ENCODE data around the gene SNRPA1. TPM values are rescaled to one million over a fixed set of nuclear protein-coding genes. Genes with fewer than 3 reads are reported as not detected.

Gene SNRPA1
- total and polyA plus RNA-seq, 9 of the 15 experiments (the other 6 are each of a cell fraction or from before 2014, with no cell fraction given): 62.7 to 245 (median 189) TPM

- peak; percentile 81 for TF ChIP-seq MYC (IDR thresholded peaks at IDR 0.05; ENCODE audit: low read depth, low read length)
- TF ChIP-seq MYC (CRISPR knock-in tag; IDR thresholded peaks at IDR 0.05; ENCODE audit: borderline replicate concordance, low read depth): no peak
- TF ChIP-seq L3MBTL2 (IDR thresholded peaks at IDR 0.05): peak; percentile 78
- TF ChIP-seq KDM5B (IDR thresholded peaks at IDR 0.05; ENCODE audit: insufficient replicate concordance, low read depth, low read length): peak; percentile 46
- no peak for TF ChIP-seq ZFPM2 (CRISPR knock-in tag; IDR thresholded peaks at IDR 0.05)
- TF ChIP-seq CCNT2 (IDR thresholded peaks at IDR 0.05; ENCODE audit: borderline replicate concordance, extremely low read depth, insufficient read length, low read depth, low read length): peak; percentile 86
- TF ChIP-seq E2F6 (IDR thresholded peaks at IDR 0.05; ENCODE audit: borderline replicate concordance in 1 of 2, extremely low read depth in 1 of 2, insufficient read depth in 1 of 2, insufficient read length in 1 of 2, low read depth in 1 of 2, low read length in 1 of 2, poor library complexity in 1 of 2, severe bottlenecking in 1 of 2): peak; percentile 41 to 67
- TF ChIP-seq ARID4B (CRISPR knock-in tag; IDR thresholded peaks at IDR 0.05): peak; percentile 90
- TF ChIP-seq KAT7 (CRISPR knock-in tag; IDR thresholded peaks at IDR 0.05; ENCODE audit: borderline replicate concordance): 0 out of 2 replicates have a peak, but pooled peaks have one; percentile 43
- TF ChIP-seq SNAPC5 (CRISPR knock-in tag; IDR thresholded peaks at IDR 0.05): no peak
- no peak for TF ChIP-seq PTTG1 (tag; IDR thresholded peaks at IDR 0.05; ENCODE audit: low read depth)
- no peak for TF ChIP-seq TBP (optimal IDR thresholded peaks at IDR 0.05; ENCODE audit: low read depth, low read length)
- peak; percentile 96 for TF ChIP-seq KLF13 (tag; IDR thresholded peaks at IDR 0.05; ENCODE audit: borderline replicate concordance, low read depth)
- TF ChIP-seq PCBP2 (IDR thresholded peaks at IDR 0.05; ENCODE audit: low read depth, low read length, poor library complexity, severe bottlenecking): no peak
- peak; percentile 65; the same call in 1 of the 2 replicates for TF ChIP-seq ZBTB9 (CRISPR knock-in tag; IDR thresholded peaks at IDR 0.05)
Observed at GRCh38 chr15:101277038-101277822, 17.8 kb downstream of the SNRPA1 start, which contains the start of gene SELENOS (continued).

Measured in K562 (cell line).